ENCODE results near the gene GRID2. TPM values are rescaled to one million over a fixed set of nuclear protein-coding genes. Genes with fewer than 3 reads are reported as not detected.

Gene GRID2
- total and polyA plus RNA-seq, 2 of the 4 experiments (the other 2 are of a cell fraction) = under 0.01 TPM; not detected in 1

GRCh38 chr4:92266521-92266920 is 37.2 kb upstream of the GRID2 start:
- Histone ChIP-seq H3K18ac (ENCODE audit: low read depth, low read length) (no peak overlapping the region), H2BK20ac (ENCODE audit: low read depth, low read length) (no peak overlapping the region), H3K56ac (ENCODE audit: extremely low read depth, insufficient read depth, low read length) (no peak overlapping the region), H2BK15ac (ENCODE audit: low read depth, low read length) (no peak overlapping the region), H4K8ac (ENCODE audit: low read depth in 2 of 2, low read length in 2 of 2) (no peak overlapping the region), H2AFZ (replicated peaks; ENCODE audit: low read length, poor library complexity) (no peak overlapping the region), H3K9ac (ENCODE audit: low read depth, low read length) (no peak overlapping the region), H3K36me3 (ENCODE audit: control insufficient read depth, insufficient read depth, low read length) (no peaks in the 10 kb centered on the region), H3K4me3 (ENCODE audit: insufficient read depth, low read depth, low read length) (no peak overlapping the region), H3K27me3 (ENCODE audit: control insufficient read depth, insufficient read depth, low read length) (no peaks in the 10 kb centered on the region), H3K9me3 (ENCODE audit: control insufficient read depth, insufficient read depth, low read length) (no peaks in the 10 kb centered on the region), H3K79me1 (ENCODE audit: low read depth in 1 of 2, low read length in 2 of 2) (no peaks in the 10 kb centered on the region), H4K20me1 (ENCODE audit: insufficient read depth, low read length) (no peaks in the 10 kb centered on the region), H3K9me1 (ENCODE audit: insufficient read depth, low read length) (no peaks in the 10 kb centered on the region), H2BK5ac (ENCODE audit: low read depth, low read length, poor library complexity, severe bottlenecking) (no peak overlapping the region), H3K4me1 (ENCODE audit: control insufficient read depth, insufficient read depth, low read length) (no peaks in the 10 kb centered on the region), H2AK9ac (replicated peaks; ENCODE audit: low read depth, low read length, poor library complexity) (no peak overlapping the region), H2AK5ac (ENCODE audit: low read depth, low read length) (no peak overlapping the region), H3K4me2 (ENCODE audit: low read depth, low read length) (no peak overlapping the region), H3K4ac (ENCODE audit: low read depth, low read length) (no peak overlapping the region), H4K5ac (ENCODE audit: low read depth, low read length) (no peak overlapping the region), H4K91ac (ENCODE audit: insufficient read depth, low read depth, low read length) (no peak overlapping the region), H3K23ac (ENCODE audit: low read depth, low read length) (no peak overlapping the region), H2BK120ac (ENCODE audit: low read depth, low read length) (no peak overlapping the region), H3K27ac (ENCODE audit: insufficient read depth, low read length) (no peak overlapping the region), H3K14ac (replicated peaks; ENCODE audit: low read depth, low read length) (no peak overlapping the region)
- ChIA-PET CTCF (no interaction called here), POLR2A (ENCODE audit: unreplicated experiment) (no interaction called here)
- no TSS peak for BruUV-seq (replicated peaks)
- no peak for TF ChIP-seq RFX5 (IDR thresholded peaks at IDR 0.05; ENCODE audit: low read depth, low read length)
- no peak for TF ChIP-seq SMC3 (IDR thresholded peaks at IDR 0.05; ENCODE audit: low read depth, low read length)
- TF ChIP-seq MAZ (IDR thresholded peaks at IDR 0.05; ENCODE audit: borderline replicate concordance, low read depth, low read length) = no peak
- TF ChIP-seq RCOR1 (IDR thresholded peaks at IDR 0.05; ENCODE audit: insufficient replicate concordance, low read length) = no peak
- in situ Hi-C loops (cut with MboI; ENCODE audit: low sequenced_read_pairs) = no loop called here
- WGBS, 2 experiments (ENCODE audit: extremely low coverage in 2 of 2, insufficient read length in 1 of 2) = no CpG with 5 or more reads among the region's 3 CpGs
- dilution Hi-C loops (cut with HindIII; ENCODE audit: low sequenced_read_pairs, unreplicated experiment) = no loop called here
- no peak for DNase-seq
- no peak for ATAC-seq (ENCODE audit: low read depth)
- intact Hi-C loops (cut with micrococcal nuclease) = no loop called here
